Measurements from ENCODE around the gene MYO7A. TPM values are rescaled to one million over a fixed set of nuclear protein-coding genes. Genes with fewer than 3 reads are reported as not detected.
A peak's percentile ranks its signal among the peaks of the same experiment; 100 is the strongest.

MYO7A gene
- total RNA-seq, 1 donor from 2014 or later: 2.2 TPM

DNA sequence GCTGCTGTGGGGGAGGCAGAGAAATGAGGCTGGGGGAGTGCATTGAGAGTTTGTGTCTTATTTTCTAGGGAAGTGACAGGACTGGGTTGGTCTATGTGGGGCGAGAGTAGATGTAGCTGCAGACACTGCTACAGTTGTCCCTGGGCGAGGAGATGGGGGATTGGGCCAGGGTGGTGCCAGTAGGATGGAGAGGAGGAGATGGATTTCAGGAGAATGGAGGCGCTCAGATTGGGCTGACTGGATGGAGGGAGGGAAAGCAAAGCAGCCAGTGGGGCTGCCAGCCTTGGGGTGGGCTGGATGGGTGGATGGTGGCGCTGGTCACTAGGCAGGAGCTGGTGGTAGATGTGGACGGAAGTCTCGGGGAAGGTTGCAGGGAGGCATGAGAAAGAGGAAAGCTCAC lies 16.1 kb upstream of the MYO7A start:
- Mint-ChIP-seq H3K4me1 (peaks cover 20% of the 10 kb centered on the region), H3K27ac (no peak overlapping the region), H3K27me3 (ENCODE audit: low read depth) (no peaks in the 10 kb centered on the region), H3K4me3 (no peak overlapping the region), H3K36me3 (no peaks in the 10 kb centered on the region), H3K9me3 (no peaks in the 10 kb centered on the region)
- TF ChIP-seq, protein P1, sequence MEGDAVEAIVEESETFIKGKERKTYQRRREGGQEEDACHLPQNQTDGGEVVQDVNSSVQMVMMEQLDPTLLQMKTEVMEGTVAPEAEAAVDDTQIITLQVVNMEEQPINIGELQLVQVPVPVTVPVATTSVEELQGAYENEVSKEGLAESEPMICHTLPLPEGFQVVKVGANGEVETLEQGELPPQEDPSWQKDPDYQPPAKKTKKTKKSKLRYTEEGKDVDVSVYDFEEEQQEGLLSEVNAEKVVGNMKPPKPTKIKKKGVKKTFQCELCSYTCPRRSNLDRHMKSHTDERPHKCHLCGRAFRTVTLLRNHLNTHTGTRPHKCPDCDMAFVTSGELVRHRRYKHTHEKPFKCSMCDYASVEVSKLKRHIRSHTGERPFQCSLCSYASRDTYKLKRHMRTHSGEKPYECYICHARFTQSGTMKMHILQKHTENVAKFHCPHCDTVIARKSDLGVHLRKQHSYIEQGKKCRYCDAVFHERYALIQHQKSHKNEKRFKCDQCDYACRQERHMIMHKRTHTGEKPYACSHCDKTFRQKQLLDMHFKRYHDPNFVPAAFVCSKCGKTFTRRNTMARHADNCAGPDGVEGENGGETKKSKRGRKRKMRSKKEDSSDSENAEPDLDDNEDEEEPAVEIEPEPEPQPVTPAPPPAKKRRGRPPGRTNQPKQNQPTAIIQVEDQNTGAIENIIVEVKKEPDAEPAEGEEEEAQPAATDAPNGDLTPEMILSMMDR (IDR thresholded peaks at IDR 0.05; ENCODE audit: unreplicated experiment): no peak
- DNase-seq (ENCODE audit: low spot score in 2 of 2, unreplicated experiment in 2 of 2): no peak

GRCh38 chr11:77112641-77113381 lies 15.2 kb upstream of the MYO7A start:
- H3K4me3 Mint-ChIP-seq: no peak overlapping the region
- peaks cover 15% of the 10 kb centered on the region for H3K4me1 Mint-ChIP-seq
- H3K27me3 Mint-ChIP-seq (ENCODE audit: low read depth): no peaks in the 10 kb centered on the region
- no peaks in the 10 kb centered on the region for H3K9me3 Mint-ChIP-seq
- DNase-seq (ENCODE audit: low spot score in 2 of 2, unreplicated experiment in 2 of 2): no peak
- TF ChIP-seq, protein P1 (IDR thresholded peaks at IDR 0.05; ENCODE audit: unreplicated experiment): no peak
- no peak overlapping the region for H3K27ac Mint-ChIP-seq
- H3K36me3 Mint-ChIP-seq: no peaks in the 10 kb centered on the region

DNA sequence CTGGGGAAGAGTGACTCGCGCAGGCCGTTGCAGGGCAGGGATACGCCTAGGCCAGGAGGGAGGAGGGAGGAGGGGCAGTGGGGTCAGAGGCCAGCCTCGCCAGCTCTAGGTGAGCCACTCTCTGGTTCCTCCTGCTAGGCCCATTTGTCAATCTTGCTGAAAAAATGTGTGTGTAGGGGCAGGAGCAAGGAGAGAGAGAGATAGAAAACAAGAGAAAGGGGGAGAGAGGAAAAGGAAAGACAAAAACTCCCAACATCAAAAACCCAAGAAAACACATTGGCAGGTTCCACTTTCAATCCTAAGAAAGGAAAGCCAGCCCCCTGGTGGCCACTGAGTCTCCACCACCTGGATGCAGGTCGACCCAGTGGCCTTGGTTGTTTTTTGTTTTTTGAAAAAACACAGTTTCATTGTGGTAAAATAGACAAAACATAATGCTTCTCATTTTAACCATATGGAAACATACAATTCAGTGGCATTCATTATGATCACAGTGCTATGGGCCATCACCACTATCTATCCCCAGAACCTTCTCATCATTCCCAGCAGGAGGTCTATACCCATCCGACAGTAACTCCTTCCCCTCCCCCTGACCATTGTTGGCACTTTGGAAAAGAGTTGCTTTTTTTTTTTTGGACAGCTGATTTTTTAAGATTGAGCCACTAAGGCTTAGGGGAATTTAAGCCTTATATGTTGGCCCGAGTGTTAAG lies 14.5 kb upstream of the MYO7A start:
- Mint-ChIP-seq H3K27me3 (ENCODE audit: low read depth) (no peaks in the 10 kb centered on the region), H3K4me3 (no peak overlapping the region), H3K36me3 (no peaks in the 10 kb centered on the region), H3K4me1 (peaks cover 9% of the 10 kb centered on the region), H3K27ac (no peak overlapping the region), H3K9me3 (no peaks in the 10 kb centered on the region)
- no peak for DNase-seq (ENCODE audit: low spot score in 2 of 2, unreplicated experiment in 2 of 2)
- TF ChIP-seq, protein P1 (IDR thresholded peaks at IDR 0.05; ENCODE audit: unreplicated experiment): peak; percentile 72

- no peaks in the 10 kb centered on the region for H3K27me3 Mint-ChIP-seq (ENCODE audit: low read depth)
- no peaks in the 10 kb centered on the region for H3K36me3 Mint-ChIP-seq
- TF ChIP-seq, protein P1 (IDR thresholded peaks at IDR 0.05; ENCODE audit: unreplicated experiment): no peak
- no peak for DNase-seq (ENCODE audit: low spot score in 2 of 2, unreplicated experiment in 2 of 2)
- no peak overlapping the region for H3K4me3 Mint-ChIP-seq
- H3K9me3 Mint-ChIP-seq: no peaks in the 10 kb centered on the region
- no peak overlapping the region for H3K27ac Mint-ChIP-seq
- H3K4me1 Mint-ChIP-seq: peaks cover 9% of the 10 kb centered on the region
Observed at GRCh38 chr11:77114089-77114463, 14.0 kb upstream of the MYO7A start.

GRCh38 chr11:77115181-77115611 lies 12.8 kb upstream of the MYO7A start:
- Mint-ChIP-seq H3K27me3 (ENCODE audit: low read depth) (no peaks in the 10 kb centered on the region), H3K4me3 (no peak overlapping the region), H3K27ac (no peak overlapping the region), H3K9me3 (no peaks in the 10 kb centered on the region), H3K36me3 (no peaks in the 10 kb centered on the region), H3K4me1 (peaks cover 1% of the 10 kb centered on the region)
- TF ChIP-seq, protein P1 (IDR thresholded peaks at IDR 0.05; ENCODE audit: unreplicated experiment): peak; percentile 27
- no peak for DNase-seq (ENCODE audit: low spot score in 2 of 2, unreplicated experiment in 2 of 2)

Measured in mesothelial cell of epicardium (in vitro differentiated cells).